HepG2 (cell line): ENCODE data around the gene RCOR1. TPM values are rescaled to one million over a fixed set of nuclear protein-coding genes. Genes with fewer than 3 reads are reported as not detected.

ENCODE experiments used
- CCAR2 ChIP-seq: fragments of 200-400 bp; formaldehyde crosslinking; optimal IDR thresholded peaks from 2 replicates; pipeline ENCODE3; 2018; ENCODE audit warnings: low read depth, mild to moderate bottlenecking, low read length, moderate library complexity
- CCDC6 ChIP-seq: sonication (generic); formaldehyde crosslinking; IDR thresholded peaks from 2 replicates; pipeline ENCODE4 v1.8.1; 2022; ENCODE audit warnings: mild to moderate bottlenecking, missing genetic modification reagents, moderate library complexity
- DNMT3B ChIP-seq: conservative IDR thresholded peaks from 2 replicates; pipeline ENCODE4 v1.6.1; 2016; ENCODE audit warnings: missing biosample characterization, control low read depth
- GATA4 ChIP-seq: sonication (generic); IDR thresholded peaks from 2 replicates; pipeline ENCODE4 v1.6.1; 2016; ENCODE audit warnings: antibody characterized with exemption, low read depth, borderline replicate concordance
- KLF11 ChIP-seq: IDR thresholded peaks from 2 replicates; pipeline ENCODE4 v1.6.1; 2016; ENCODE audit warnings: missing compliant biosample characterization
- MATR3 ChIP-seq: sonication (generic); formaldehyde crosslinking; IDR thresholded peaks from 2 replicates; pipeline ENCODE4 v1.4.0; 2020; ENCODE audit warnings: missing genetic modification reagents
- MEF2D ChIP-seq: sonication (generic); formaldehyde crosslinking; IDR thresholded peaks from 2 replicates; pipeline ENCODE4 v1.5.1; 2020; ENCODE audit warnings: mild to moderate bottlenecking, missing genetic modification reagents
- NCOA1 ChIP-seq: sonication (generic); formaldehyde crosslinking; IDR thresholded peaks from 2 replicates; pipeline ENCODE4 v1.9.0; 2021; ENCODE audit warnings: missing genetic modification reagents
- PRPF4 ChIP-seq: fragments of 200-400 bp; formaldehyde crosslinking; IDR thresholded peaks from 2 replicates; pipeline ENCODE4 v1.6.1; 2016; ENCODE audit warnings: low read length, low read depth; ENCODE audit not compliant: poor library complexity, severe bottlenecking
- TAF1 ChIP-seq: sonication (generic); formaldehyde crosslinking; IDR thresholded peaks from 2 replicates; pipeline ENCODE4 v1.4.0; 2020; ENCODE audit warnings: missing genetic modification reagents
- ZBTB1 ChIP-seq: sonication (generic); formaldehyde crosslinking; IDR thresholded peaks from 2 replicates; pipeline ENCODE4 v1.4.0; 2020; ENCODE audit warnings: missing genetic modification reagents, borderline replicate concordance
- ZFX ChIP-seq: sonication (generic); formaldehyde crosslinking; IDR thresholded peaks from 2 replicates; pipeline ENCODE4 v1.4.0; 2020; ENCODE audit warnings: mild to moderate bottlenecking, low read depth, missing genetic modification reagents, moderate library complexity
- ZNF260 ChIP-seq: sonication (generic); formaldehyde crosslinking; IDR thresholded peaks from 2 replicates; pipeline ENCODE4 v1.4.0; 2020; ENCODE audit warnings: missing genetic modification reagents, low read depth, mild to moderate bottlenecking, borderline replicate concordance
- ZNF317 ChIP-seq: sonication (generic); formaldehyde crosslinking; IDR thresholded peaks from 2 replicates; pipeline ENCODE4 v1.5.0; 2020; ENCODE audit warnings: mild to moderate bottlenecking, missing genetic modification reagents
- ZNF331 ChIP-seq: sonication (generic); formaldehyde crosslinking; IDR thresholded peaks from 2 replicates; pipeline ENCODE4 v1.4.0; 2020; ENCODE audit warnings: missing genetic modification reagents
- ZNF768 ChIP-seq: sonication (generic); formaldehyde crosslinking; IDR thresholded peaks from 2 replicates; pipeline ENCODE4 v1.4.0; 2020; ENCODE audit warnings: missing genetic modification reagents
- ZSCAN21 ChIP-seq: sonication (generic); formaldehyde crosslinking; IDR thresholded peaks from 2 replicates; pipeline ENCODE4 v1.8.0; 2022; ENCODE audit warnings: mild to moderate bottlenecking, missing genetic modification reagents, moderate library complexity, borderline replicate concordance
- polyA plus RNA-seq, 8 experiments: library from polyadenylated mRNA; depleted of rRNA in 3 of 8; stranded (reverse) in 7 of 8; unstranded in 1 of 8; fragments of >200 nt; fragmentation: Illumina TruSeq in 4 of 8; extraction: Trizol in 4 of 8; gene quantifications; 2 replicates each; pipeline versions ENCODE4 v1.2.1 to v1.2.3, GENCODE V29; 2011 to 2016; ENCODE audit warnings: low read depth in 4 of 8, missing spikeins in 1 of 8, mixed read lengths in 1 of 8; ENCODE audit not compliant: insufficient read depth in 1 of 8
- total RNA-seq, 5 experiments: library from RNA; depleted of rRNA; stranded (reverse); fragments of >200 nt; fragmentation: Illumina TruSeq; extraction: Trizol; gene quantifications; 2 replicates each; pipeline ENCODE4 v1.2.3, GENCODE V29; 2016; ENCODE audit warnings: low read depth in 1 of 5
- TF ChIP-seq, protein P1 (sequence below): sonication (generic); formaldehyde crosslinking; IDR thresholded peaks from 2 replicates; pipeline ENCODE4 v1.9.0; 2021; ENCODE audit warnings: missing genetic modification reagents, borderline replicate concordance
- TF ChIP-seq, protein P2 (sequence below): sonication (generic); formaldehyde crosslinking; IDR thresholded peaks from 2 replicates; pipeline ENCODE4 v1.4.0; 2020; ENCODE audit warnings: missing genetic modification reagents, borderline replicate concordance
- TF ChIP-seq, protein P3 (sequence below): sonication (generic); formaldehyde crosslinking; IDR thresholded peaks from 2 replicates; pipeline ENCODE4 v1.8.1; 2023; ENCODE audit warnings: mild to moderate bottlenecking, inconsistent platforms, moderate library complexity, missing genetic modification reagents, borderline replicate concordance
- TF ChIP-seq, protein P4 (sequence below): IDR thresholded peaks from 2 replicates; pipeline ENCODE4 v1.6.1; 2016
- TF ChIP-seq, protein P5 (sequence below): sonication (generic); IDR thresholded peaks from 2 replicates; pipeline ENCODE4 v1.6.1; 2016; ENCODE audit warnings: low read depth, borderline replicate concordance

RCOR1 gene
- total and polyA plus RNA-seq, 2 of the 13 experiments (the other 11 are each of a cell fraction or from before 2014, with no cell fraction given): 10.2 to 11.1 TPM

DNA sequence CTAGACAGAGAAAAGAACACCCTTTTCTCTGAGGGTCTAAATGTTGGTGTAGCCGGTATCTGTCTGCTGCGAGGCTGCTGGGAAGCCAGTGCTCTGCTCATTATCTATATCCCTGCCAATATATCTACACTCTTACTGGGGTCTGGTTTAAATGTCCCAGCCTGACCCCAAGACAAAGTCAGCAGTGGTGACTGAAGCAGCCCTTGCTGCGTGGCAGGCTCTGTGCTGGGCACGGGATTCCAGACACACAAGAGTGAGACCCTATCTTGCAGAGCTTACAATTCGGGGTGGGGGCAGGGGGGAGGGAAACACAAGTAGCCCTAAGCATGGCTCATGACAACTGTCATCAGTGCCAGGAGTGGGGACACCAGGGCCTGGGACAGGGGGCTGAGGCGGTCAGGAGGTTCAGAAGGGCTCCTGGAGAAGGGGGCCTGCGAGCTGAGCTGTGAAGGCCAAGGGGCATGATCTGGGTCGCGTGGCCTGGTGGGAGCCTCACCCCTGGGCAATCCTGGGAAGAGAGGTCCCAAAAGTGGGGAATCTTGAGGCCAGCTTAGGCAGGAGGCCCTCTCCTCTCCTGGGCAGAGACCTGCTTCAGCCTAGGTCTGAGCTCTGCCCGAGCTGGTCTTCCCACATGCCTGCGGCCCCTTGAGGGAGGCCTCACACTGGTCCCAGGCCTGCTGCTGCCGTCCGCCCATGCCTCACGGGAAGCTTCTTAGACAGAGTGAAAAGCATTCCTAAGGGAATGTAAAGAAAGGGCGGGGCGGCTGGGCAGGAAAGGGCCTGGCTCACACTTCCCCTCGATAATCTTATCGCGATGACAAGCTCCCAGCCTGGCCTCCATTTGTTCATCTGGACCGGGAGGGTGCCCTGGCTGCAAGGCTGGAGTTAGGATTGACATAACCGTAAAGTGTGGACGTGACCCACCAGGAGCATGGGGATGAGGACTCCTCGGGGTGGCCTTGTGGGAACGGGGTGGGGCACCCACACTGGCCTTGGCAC lies 7.3 kb upstream of the RCOR1 start (continued):
- no peak for TF ChIP-seq MATR3
- TF ChIP-seq ZSCAN21: 0 out of 2 replicates have a peak, but pooled peaks have one; percentile 58
- TF ChIP-seq, protein P1, sequence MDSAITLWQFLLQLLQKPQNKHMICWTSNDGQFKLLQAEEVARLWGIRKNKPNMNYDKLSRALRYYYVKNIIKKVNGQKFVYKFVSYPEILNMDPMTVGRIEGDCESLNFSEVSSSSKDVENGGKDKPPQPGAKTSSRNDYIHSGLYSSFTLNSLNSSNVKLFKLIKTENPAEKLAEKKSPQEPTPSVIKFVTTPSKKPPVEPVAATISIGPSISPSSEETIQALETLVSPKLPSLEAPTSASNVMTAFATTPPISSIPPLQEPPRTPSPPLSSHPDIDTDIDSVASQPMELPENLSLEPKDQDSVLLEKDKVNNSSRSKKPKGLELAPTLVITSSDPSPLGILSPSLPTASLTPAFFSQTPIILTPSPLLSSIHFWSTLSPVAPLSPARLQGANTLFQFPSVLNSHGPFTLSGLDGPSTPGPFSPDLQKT (CRISPR knock-in tag): no peak
- TF ChIP-seq ZFX (CRISPR knock-in tag): peak; percentile 94
- no peak for TF ChIP-seq ZBTB1 (CRISPR knock-in tag)
- TF ChIP-seq, protein P2, sequence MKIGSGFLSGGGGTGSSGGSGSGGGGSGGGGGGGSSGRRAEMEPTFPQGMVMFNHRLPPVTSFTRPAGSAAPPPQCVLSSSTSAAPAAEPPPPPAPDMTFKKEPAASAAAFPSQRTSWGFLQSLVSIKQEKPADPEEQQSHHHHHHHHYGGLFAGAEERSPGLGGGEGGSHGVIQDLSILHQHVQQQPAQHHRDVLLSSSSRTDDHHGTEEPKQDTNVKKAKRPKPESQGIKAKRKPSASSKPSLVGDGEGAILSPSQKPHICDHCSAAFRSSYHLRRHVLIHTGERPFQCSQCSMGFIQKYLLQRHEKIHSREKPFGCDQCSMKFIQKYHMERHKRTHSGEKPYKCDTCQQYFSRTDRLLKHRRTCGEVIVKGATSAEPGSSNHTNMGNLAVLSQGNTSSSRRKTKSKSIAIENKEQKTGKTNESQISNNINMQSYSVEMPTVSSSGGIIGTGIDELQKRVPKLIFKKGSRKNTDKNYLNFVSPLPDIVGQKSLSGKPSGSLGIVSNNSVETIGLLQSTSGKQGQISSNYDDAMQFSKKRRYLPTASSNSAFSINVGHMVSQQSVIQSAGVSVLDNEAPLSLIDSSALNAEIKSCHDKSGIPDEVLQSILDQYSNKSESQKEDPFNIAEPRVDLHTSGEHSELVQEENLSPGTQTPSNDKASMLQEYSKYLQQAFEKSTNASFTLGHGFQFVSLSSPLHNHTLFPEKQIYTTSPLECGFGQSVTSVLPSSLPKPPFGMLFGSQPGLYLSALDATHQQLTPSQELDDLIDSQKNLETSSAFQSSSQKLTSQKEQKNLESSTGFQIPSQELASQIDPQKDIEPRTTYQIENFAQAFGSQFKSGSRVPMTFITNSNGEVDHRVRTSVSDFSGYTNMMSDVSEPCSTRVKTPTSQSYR (CRISPR knock-in tag): no peak
- TF ChIP-seq, protein P3, sequence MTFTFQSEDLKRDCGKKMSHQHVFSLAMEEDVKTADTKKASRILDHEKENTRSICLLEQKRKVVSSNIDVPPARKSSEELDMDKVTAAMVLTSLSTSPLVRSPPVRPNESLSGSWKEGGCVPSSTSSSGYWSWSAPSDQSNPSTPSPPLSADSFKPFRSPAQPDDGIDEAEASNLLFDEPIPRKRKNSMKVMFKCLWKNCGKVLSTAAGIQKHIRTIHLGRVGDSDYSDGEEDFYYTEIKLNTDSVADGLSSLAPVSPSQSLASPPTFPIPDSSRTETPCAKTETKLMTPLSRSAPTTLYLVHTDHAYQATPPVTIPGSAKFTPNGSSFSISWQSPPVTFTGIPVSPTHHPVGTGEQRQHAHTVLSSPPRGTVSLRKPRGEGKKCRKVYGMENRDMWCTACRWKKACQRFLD: no peak
- TF ChIP-seq ZNF768 (CRISPR knock-in tag): no peak
- TF ChIP-seq KLF11: no peak
- TF ChIP-seq, protein P4, sequence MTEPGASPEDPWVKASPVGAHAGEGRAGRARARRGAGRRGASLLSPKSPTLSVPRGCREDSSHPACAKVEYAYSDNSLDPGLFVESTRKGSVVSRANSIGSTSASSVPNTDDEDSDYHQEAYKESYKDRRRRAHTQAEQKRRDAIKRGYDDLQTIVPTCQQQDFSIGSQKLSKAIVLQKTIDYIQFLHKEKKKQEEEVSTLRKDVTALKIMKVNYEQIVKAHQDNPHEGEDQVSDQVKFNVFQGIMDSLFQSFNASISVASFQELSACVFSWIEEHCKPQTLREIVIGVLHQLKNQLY (CRISPR knock-in tag): no peak
- TF ChIP-seq TAF1 (CRISPR knock-in tag): no peak
- TF ChIP-seq DNMT3B: no peak
- TF ChIP-seq GATA4: no peak
- TF ChIP-seq ZNF331 (CRISPR knock-in tag): peak; percentile 22; the same call in 1 of the 2 replicates
- no peak for TF ChIP-seq ZNF260 (CRISPR knock-in tag)
- 0 out of 2 replicates have a peak, but pooled peaks have one; percentile 50 for TF ChIP-seq MEF2D (CRISPR knock-in tag)
- TF ChIP-seq, protein P5, sequence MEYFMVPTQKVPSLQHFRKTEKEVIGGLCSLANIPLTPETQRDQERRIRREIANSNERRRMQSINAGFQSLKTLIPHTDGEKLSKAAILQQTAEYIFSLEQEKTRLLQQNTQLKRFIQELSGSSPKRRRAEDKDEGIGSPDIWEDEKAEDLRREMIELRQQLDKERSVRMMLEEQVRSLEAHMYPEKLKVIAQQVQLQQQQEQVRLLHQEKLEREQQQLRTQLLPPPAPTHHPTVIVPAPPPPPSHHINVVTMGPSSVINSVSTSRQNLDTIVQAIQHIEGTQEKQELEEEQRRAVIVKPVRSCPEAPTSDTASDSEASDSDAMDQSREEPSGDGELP: no peak
- no peak for TF ChIP-seq ZNF317 (CRISPR knock-in tag)
- no peak for TF ChIP-seq CCDC6 (CRISPR knock-in tag)
- TF ChIP-seq NCOA1 (CRISPR knock-in tag): 0 out of 2 replicates have a peak, but pooled peaks have one; percentile 82
- no peak for TF ChIP-seq PRPF4
- TF ChIP-seq CCAR2: no peak
